Measurements from ENCODE around the gene RIMOC1. TPM values are rescaled to one million over a fixed set of nuclear protein-coding genes. Genes with fewer than 3 reads are reported as not detected.

The RIMOC1 gene
- total RNA-seq, 1 donor from 2014 or later = 15.8 TPM

DNA sequence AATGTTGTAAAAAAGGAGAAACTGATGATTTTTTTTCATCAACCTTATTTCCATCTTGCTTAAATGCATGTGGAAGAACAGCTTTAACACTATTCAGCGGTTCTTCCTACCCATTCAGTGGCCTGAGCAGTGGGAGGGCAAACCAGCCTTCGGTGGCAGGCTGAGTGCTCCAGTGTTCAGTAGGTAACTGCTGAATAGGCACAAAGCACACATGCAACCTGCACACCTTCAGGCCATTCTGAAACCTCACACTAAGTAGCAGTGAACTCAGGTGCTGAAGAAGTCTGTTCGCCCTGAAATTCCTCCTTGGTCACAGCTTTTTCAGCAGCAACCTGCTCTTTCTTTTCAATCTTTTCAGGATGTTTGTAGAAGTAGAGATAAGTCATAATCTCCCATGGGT, 47.1 kb downstream of the RIMOC1 start:
- Histone ChIP-seq H3K36me3 (ENCODE audit: control insufficient read depth, insufficient read depth, low read length) (no peaks in the 10 kb centered on the region), H3K4me3 (ENCODE audit: low read depth, low read length) (no peak overlapping the region), H3K27me3 (ENCODE audit: control insufficient read depth, insufficient read depth, low read length) (no peaks in the 10 kb centered on the region)
- FAIRE-seq (no peak), DNase-seq (ENCODE audit: low read depth) (no peak)
- TF ChIP-seq, protein P1, sequence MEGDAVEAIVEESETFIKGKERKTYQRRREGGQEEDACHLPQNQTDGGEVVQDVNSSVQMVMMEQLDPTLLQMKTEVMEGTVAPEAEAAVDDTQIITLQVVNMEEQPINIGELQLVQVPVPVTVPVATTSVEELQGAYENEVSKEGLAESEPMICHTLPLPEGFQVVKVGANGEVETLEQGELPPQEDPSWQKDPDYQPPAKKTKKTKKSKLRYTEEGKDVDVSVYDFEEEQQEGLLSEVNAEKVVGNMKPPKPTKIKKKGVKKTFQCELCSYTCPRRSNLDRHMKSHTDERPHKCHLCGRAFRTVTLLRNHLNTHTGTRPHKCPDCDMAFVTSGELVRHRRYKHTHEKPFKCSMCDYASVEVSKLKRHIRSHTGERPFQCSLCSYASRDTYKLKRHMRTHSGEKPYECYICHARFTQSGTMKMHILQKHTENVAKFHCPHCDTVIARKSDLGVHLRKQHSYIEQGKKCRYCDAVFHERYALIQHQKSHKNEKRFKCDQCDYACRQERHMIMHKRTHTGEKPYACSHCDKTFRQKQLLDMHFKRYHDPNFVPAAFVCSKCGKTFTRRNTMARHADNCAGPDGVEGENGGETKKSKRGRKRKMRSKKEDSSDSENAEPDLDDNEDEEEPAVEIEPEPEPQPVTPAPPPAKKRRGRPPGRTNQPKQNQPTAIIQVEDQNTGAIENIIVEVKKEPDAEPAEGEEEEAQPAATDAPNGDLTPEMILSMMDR (IDR thresholded peaks at IDR 0.05; ENCODE audit: insufficient read depth, low read length, severe bottlenecking) = no peak

Other genes with a start within 250 kb of the RIMOC1 start
- 15.3 and 20.5 TPM in 2 replicates for gene OXCT1, start 33.9 kb upstream of the RIMOC1 start, total RNA-seq
- gene FBXO4, start 20.9 kb downstream of the RIMOC1 start, total RNA-seq = 6.3 and 9.5 TPM in 2 replicates

Measured in bronchial epithelial cell (primary cell).